GM19099 (cell line): Measurements from ENCODE around the gene FEM1C.

Source experiments
- POLR2A ChIP-seq: IDR thresholded peaks from 3 replicates; pipeline ENCODE4 v1.6.1; 2011; ENCODE audit warnings: low read depth; ENCODE audit not compliant: insufficient read length; ENCODE audit errors: extremely low read depth

FEM1C gene, protein sequence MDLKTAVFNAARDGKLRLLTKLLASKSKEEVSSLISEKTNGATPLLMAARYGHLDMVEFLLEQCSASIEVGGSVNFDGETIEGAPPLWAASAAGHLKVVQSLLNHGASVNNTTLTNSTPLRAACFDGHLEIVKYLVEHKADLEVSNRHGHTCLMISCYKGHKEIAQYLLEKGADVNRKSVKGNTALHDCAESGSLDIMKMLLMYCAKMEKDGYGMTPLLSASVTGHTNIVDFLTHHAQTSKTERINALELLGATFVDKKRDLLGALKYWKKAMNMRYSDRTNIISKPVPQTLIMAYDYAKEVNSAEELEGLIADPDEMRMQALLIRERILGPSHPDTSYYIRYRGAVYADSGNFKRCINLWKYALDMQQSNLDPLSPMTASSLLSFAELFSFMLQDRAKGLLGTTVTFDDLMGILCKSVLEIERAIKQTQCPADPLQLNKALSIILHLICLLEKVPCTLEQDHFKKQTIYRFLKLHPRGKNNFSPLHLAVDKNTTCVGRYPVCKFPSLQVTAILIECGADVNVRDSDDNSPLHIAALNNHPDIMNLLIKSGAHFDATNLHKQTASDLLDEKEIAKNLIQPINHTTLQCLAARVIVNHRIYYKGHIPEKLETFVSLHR

DNA sequence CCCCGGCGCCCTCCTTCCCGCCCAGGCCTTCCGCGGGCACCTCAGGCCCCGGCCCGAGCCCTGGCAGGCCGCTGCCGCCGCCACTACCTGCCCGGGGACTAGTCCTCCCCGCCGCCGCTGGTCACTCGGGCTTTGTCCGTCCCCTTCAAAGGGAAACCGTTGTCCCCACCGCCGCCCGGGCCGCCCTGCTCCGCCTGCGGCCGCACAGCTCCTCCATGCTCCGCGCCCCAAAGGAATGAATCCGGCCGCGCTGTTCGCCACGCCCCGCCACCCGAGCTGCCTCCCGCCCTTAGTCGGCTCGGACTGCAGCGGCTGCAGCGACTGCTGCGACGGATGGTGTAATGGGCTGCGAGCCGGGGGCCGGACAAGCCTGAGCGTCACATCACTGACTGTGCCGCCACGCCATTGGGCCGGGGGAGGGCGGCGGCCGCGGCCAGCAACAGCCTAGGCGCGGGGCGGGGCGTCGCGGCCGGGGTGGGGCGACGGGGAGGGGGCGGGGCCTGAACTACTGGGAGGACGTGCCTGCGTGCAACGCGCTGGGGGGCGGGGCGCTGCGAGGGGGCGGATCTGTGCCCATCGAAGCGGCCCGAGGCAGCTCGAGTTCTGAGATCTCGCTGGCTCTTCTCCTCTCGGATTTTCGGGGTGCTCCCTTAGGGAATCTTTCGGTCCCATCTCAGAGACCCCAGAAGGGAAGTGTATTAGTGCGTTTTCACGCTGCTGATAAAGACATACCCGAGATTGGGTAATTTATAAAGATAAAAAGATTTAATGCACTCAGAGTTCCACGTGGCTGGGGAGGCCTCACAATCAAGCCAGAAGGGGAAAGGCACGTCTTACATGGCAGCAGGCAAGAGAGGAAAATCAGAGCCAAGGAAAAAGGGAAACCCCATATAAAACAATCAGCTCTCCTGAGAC, at the start of gene FEM1C:
Gene FEM1C (minus strand): TSS at position 340 of the 915 bp plus-strand sequence. CDS start 1,282 bp downstream, outside the sequence.
- peak; percentile 98 for TF ChIP-seq POLR2A

DNA sequence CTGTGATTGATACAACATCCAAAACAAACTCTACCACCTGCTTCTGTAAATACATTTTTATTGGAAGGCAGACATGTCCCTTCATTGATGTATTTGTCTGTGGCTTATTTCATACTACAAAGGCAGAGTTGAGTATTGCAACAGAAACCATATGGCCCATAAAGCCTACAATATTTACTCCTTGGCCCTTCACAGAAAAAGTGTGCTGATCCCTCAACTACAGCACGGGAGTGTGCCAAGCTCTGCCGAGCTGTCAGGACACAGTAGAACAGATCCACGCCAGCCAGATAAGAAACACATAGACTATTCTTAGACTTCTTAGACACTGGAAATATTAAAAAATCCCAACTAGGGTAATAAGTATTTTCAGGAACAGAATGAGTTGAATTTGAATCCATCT, 44.5 kb upstream of the FEM1C start:
- TF ChIP-seq POLR2A, result no peak

DNA sequence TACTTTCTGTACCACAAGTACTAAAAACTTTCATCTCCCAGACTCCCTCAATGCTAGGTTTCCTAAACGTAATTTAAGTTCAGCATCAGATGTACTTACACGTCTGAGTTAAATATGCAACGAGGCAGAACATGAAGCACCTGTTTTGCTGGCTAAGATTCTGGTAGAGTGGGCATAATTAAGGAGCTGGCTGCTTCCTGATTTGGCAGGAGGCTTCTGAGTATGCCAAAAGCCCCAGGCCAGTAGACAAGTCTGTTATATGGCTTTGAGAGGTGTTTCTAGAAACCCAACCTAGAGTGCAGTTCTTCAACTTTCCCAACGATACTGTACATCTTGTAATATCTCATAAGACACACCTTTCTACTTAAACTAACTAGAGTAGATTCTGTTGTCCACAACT, 44.1 kb upstream of the FEM1C start:
- TF ChIP-seq POLR2A, result no peak

DNA sequence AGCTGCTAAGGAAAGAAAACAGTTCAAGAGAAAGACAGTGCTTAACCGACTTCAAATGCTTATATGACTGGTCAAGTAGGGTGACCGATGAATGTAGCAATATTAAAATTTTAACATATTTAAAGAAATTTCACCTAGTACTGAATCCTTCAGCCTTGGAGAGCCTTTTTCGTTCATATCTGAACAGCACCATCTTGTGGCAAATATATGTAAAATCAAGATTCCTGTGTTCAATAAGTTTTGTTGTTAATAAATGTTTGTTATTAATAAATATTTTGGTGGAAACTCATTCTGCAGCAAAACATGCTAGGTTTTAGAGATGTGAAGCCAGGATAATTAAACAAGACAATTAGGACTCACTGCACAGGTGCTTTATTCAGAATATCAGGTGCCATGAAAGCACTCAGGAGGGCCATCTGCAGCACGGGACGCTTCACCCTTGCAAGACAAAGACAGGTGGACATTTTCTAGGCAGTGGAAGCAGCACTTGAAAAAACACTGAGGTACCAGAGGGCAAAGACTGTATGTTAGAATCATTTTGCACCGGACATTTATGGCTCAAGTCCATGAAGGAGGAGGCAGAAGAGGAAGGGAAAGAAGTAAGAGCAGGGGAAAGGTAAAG, 42.1 kb upstream of the FEM1C start:
- no peak for TF ChIP-seq POLR2A

DNA sequence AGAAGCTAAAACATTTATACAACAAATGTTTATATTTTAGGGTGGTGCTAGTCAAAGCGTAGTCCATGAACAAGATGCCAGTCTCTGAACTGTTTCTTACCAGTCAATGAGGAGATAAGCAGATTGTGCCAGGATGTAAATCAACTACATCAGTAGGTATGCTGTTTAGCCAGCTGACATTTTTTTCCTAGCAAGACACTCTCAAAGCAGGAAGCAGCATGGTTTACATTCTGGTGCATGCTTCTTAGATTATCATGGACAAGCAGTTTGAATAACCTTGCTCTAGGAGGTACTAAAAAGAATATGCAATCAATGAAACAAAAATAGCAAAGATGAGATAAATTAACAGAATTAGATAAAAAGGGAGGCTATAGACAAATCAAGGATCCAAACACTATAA, 40.7 kb upstream of the FEM1C start:
- TF ChIP-seq POLR2A, result no peak

DNA sequence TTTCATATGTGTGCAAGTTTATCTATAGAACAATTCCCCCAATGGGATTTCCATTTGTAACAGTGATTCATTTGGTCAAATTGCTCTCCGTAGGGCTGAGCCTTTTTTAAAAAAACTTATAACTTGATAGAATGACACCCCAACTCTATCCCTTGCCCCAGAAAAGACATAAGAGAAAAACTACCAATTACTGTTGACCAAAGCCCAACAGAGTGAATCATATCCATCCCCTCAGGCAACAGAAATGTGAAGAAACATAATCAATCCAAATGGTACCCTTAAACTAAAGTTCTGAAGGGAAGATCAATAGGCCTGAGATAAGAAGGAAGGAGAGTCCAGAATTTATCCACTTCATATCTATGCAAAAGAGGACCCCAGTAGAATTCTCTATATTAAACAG, 39.9 kb upstream of the FEM1C start:
- no peak for TF ChIP-seq POLR2A

DNA sequence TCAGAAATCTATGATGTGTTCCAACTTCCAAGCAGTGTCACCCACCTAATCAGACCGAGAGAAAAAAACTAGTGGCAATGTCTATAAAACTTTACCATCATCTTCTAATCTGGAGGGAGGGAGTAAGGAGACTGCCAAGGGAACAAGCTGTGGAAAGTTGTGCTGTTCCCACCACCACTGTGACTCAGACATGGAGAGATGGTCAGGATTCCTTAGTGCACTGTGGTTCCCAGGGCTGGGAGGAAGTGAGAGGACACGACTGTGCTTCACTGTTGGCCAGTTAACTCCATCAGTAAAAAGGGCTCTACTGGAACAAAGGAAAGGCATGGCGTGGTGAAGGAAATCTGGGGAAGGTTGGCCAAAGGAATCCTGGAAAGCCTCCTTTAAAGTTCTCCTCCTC, 38.9 kb upstream of the FEM1C start:
- no peak for TF ChIP-seq POLR2A

DNA sequence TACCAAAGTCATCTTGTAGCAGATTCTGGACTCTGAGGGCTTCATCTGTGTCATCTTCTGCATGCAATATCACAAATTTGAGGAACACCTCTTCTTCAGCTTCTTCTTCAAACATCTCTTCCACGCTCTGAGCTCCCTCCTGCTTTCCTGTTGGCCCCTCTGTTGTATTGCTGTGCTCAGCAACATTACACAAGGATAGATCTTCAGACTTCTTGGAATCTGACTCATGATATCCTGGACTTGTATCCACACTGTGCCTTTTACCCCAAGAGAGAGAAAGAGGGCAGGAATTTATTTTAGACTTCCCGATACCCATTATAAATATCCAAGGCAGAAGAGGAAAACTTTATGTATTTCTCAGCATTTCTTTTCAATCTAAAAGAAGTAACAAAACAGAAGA, 36.4 kb upstream of the FEM1C start:
- TF ChIP-seq POLR2A, result no peak

DNA sequence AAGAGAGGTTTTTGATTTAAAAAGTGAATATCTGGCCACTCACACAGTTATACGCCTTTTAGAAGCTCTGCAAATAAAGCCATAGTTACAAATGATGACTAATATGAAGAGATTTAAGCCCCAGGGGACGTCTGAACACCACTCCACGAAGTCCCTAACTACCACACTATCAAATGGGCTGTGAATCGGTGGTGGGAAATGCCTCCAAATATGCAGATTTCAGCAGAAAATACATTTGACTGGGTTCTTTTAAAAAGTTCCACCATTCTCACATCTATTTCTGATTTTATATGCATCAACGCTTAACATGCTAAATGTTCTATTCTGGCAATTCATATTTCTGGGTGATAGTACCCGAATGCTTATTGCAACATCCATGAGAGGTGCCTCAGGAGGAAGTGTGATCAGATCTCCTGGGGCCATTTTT, 35.2 kb upstream of the FEM1C start:
- TF ChIP-seq POLR2A, result no peak

DNA sequence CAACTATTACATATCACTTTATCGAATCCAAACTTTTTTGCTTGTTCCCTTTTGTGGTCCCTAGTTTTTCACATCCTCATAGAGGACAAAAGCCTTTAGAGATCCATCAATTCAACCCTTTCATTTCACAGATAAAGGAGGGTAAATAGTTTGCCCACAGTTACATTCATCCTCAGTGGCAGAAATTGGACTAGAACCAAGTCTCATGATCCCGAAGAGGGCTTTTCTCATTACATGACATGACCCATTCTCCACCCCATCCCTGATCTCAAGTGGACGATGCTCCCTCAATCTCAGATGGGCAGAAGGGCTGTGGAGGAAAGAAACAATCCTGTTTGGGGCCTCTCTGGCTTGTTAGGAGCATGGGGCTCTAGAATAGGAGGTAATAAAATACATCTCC, 34.6 kb upstream of the FEM1C start:
- no peak for TF ChIP-seq POLR2A

DNA sequence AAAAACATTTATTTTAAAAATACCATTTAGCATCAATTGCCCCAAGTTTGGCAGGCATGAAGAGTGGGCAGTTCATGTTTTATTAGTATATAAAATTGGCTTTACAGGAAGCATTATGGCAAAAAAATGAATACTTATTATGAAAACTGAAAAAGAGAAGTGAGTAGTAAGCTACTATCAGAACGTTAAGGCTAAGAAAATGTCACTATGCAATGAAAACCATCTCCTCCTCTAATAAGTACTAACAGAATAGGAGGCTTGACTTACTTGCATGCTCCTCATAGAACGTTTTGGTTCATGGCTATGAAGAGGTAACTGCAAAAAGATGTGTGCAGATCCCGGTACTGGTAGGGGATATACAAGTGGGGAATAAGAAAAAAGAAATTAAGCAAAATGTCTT, 34.1 kb upstream of the FEM1C start:
- no peak for TF ChIP-seq POLR2A

DNA sequence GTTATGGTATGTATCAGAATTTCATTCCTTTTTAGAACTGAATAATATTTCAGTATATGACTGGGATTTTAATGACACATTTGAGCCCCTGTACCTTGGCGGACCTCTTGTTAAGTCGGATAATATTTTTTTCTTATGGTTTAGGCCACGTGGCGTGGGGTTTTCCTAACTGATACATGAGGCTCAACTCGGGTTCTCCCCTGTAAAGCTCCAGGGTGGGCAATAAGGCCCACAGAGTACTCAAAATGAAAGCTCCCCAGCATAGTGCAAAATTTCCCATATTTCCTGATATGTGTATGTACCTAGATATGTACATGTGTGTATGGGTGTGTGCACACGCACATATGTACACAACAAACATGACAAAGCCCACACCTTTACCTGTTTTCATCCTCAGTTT, 33.2 kb upstream of the FEM1C start:
- no peak for TF ChIP-seq POLR2A

DNA sequence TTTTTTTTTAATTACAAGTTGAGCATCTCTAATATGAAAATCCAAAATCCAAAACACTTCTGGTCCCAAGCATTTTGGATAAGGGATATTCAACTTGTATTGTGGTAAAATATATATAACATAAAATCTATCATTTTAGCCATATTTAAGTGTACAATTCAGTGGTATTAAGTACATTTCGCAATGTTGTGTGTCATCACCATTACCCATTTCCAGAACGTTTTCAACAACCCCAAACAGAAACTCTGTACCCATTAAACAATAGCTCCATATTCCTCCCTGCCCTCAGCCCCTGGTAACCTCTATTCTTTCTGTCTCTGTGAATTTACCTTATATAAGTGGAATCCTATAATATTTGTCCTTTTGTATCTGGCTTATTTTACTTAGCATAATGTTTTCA, 32.8 kb upstream of the FEM1C start:
- TF ChIP-seq POLR2A, result no peak

DNA sequence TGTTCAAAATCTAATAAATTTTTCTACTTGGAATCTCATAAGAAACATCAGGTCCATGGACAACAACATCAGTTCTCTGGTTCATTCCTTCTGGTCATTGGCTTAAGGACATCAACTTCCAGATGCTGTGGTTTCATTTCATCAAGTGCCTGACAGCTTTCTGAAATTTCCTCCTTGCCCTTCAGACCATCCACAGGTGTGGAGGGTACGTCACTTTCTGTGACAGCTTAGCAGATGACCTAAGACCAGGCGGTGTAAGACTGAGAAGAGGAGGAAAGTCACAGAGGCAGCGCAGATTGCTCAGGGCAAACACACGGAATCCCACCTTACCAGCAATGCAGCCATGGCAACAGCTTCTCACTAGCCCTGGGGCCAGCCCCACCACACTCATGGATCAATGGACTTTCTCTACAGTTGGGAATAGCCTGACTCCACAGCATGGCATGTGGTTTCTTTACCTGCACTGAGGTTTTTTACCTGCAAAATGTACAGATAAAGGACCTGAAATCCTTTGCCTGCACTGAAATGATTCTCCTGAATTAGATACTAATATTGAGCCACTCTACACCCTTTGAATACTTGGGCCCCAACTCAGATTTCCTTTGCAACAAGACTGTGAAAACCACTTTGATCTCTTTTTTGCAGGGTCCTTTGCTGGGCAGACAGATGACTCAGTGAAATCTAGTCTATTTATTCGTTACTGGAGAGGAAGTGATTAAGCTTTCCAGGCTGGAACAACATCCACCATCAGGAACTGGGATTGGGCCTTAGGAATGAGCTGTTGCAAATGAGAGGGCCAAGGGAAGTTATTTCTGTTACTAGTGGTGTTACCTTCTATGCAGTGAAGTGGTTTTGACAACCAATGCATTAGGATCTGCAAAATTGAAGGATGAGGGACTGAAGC, 30.8 kb upstream of the FEM1C start:
- TF ChIP-seq POLR2A, result no peak

DNA sequence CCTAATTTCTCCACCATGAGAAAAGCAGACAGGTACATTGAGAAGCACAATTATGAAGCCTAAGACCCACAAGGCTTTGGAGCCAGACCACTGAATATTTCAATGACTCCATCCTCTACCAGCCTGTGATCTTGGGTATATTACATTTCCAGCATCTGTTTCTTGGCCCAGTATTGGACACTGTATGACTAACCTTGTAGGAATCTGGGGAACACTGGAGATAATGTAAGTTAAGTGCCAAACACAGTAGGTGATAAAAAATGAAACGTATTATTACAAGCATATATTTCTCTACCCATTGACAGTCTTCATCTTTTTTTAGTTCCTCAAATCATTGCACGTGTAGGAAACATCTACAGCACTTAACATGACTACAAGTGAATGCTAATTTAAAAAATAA, 28.6 kb upstream of the FEM1C start:
- TF ChIP-seq POLR2A, result no peak

DNA sequence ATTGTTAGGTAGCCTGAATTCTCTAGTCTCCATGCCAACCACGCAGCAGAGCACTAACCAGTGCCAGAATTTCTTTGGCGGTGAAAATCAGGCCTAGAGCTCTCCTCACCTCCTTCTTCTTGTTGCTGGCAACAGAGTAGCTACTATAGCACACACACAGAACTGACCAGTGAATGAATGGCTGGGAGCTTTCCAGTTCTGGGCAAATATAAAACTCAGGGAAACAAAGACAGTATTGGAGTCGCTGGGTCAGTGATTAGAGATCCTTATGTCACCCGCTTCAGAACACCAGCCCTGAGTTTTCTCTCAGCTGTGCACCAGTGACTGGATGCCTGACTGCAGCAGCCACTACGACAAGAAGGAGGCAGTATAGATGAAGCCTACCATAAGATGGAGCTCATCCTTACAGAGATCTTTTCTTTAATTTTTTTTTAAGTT, 26.9 kb upstream of the FEM1C start:
- TF ChIP-seq POLR2A, result no peak
